GM19463 (cell line): ENCODE data around the gene CDHR5.

Source experiments
- ATAC-seq: cut with Tn5 transposase; IDR thresholded peaks from one replicate; pipeline ENCODE4 v1.9.1; 2021; ENCODE audit warnings: mild to moderate bottlenecking, moderate library complexity; ENCODE audit not compliant: unreplicated experiment

CDHR5 gene

GRCh38 chr11:611001-611996 is 13.5 kb downstream of the CDHR5 start:
- ATAC-seq, result no peak

- no peak for ATAC-seq
Measured at GRCh38 chr11:610146-610801, 14.5 kb downstream of the CDHR5 start.

- no peak for ATAC-seq
Measured at GRCh38 chr11:609341-609811, 15.4 kb downstream of the CDHR5 start.

GRCh38 chr11:608791-609251 is 15.9 kb downstream of the CDHR5 start:
- ATAC-seq, result no peak

- ATAC-seq, result no peak
Measured at GRCh38 chr11:607971-608659, 16.6 kb downstream of the CDHR5 start.

GRCh38 chr11:607020-607780 is 17.6 kb downstream of the CDHR5 start:
- no peak for ATAC-seq

- ATAC-seq, result no peak
Measured at GRCh38 chr11:606245-606644, 18.5 kb downstream of the CDHR5 start.

GRCh38 chr11:605286-606129 is 19.2 kb downstream of the CDHR5 start:
- ATAC-seq, result no peak

- no peak for ATAC-seq
Measured at GRCh38 chr11:603154-603553, 21.6 kb downstream of the CDHR5 start.

- ATAC-seq, result no peak
Measured at GRCh38 chr11:601573-602245, 23.0 kb downstream of the CDHR5 start.

- no peak for ATAC-seq
Measured at GRCh38 chr11:598005-598680, 26.6 kb downstream of the CDHR5 start.

GRCh38 chr11:597166-597725 is 27.5 kb downstream of the CDHR5 start:
- no peak for ATAC-seq

- no peak for ATAC-seq
Measured at GRCh38 chr11:596374-596773, 28.4 kb downstream of the CDHR5 start.

- ATAC-seq, result no peak
Measured at GRCh38 chr11:595400-595799, 29.4 kb downstream of the CDHR5 start.

- no peak for ATAC-seq
Measured at GRCh38 chr11:593347-593746, 31.4 kb downstream of the CDHR5 start.

- ATAC-seq, result no peak
Measured at GRCh38 chr11:592918-593317, 31.8 kb downstream of the CDHR5 start.

- ATAC-seq, result no peak
Measured at GRCh38 chr11:592501-592900, 32.3 kb downstream of the CDHR5 start.

GRCh38 chr11:590997-591396 is 33.8 kb downstream of the CDHR5 start:
- no peak for ATAC-seq
